SK-N-SH (cell line): ENCODE data around the gene GBA3. TPM values are rescaled to one million over a fixed set of nuclear protein-coding genes. Genes with fewer than 3 reads are reported as not detected.

ENCODE experiments used
- CTCF ChIA-PET: fragments of 300-600, 350-600 bp; formaldehyde crosslinking; extraction: SDS; loops from one replicate; lab custom pipeline; 2021; lab: Yijun Ruan, JAX
- POLR2A ChIA-PET: fragments of 350-600 bp; sonication (Branson Sonifier 250); formaldehyde crosslinking; extraction: SDS; loops from one replicate; lab custom pipeline; 2020; ENCODE audit warnings: antibody characterized with exemption, inconsistent platforms; lab: Yijun Ruan, JAX
- DNase-seq: peaks from one replicate; pipeline ENCODE4 v3.0.0; 2012
- H2AFZ ChIP-seq: fragments of 200-600 bp; sonication (generic); 2 replicates; pipeline ENCODE4 v1.8.1; 2016; ENCODE audit warnings: antibody characterized with exemption, mild to moderate bottlenecking, low read depth
- H3F3A ChIP-seq: fragments of 200-600 bp; sonication (generic); replicated peaks from 2 replicates; pipeline ENCODE3; 2016; ENCODE audit warnings: antibody characterized with exemption, mild to moderate bottlenecking; ENCODE audit not compliant: insufficient read depth
- H3K27ac ChIP-seq, 2 experiments: fragments of 200-500 bp in 1 of 2; fragments of 200-600 bp in 1 of 2; sonication (Bioruptor generic) in 1 of 2; sonication (generic), shearing (Covaris generic) in 1 of 2; 2 replicates each; pipeline versions ENCODE4 v1.5.1 to v1.6.1; 2014 to 2016; ENCODE audit warnings: low read depth in 2 of 2, inconsistent platforms in 1 of 2, low read length in 1 of 2, mild to moderate bottlenecking in 1 of 2, mixed read lengths in 1 of 2
- H3K27me3 ChIP-seq: fragments of 200-600 bp; sonication (generic), shearing (Covaris generic); 2 replicates; pipeline ENCODE4 v1.6.1; 2016; ENCODE audit warnings: mixed run types; ENCODE audit not compliant: insufficient read depth
- H3K36me3 ChIP-seq, 2 experiments: fragments of 200-500 bp in 1 of 2; fragments of 200-600 bp in 1 of 2; sonication (Bioruptor generic) in 1 of 2; sonication (generic) in 1 of 2; replicated peaks in 1 of 2; 2 replicates each; pipeline versions ENCODE3 to v1.5.1; 2014 to 2016; ENCODE audit warnings: low read length in 1 of 2, mild to moderate bottlenecking in 1 of 2; ENCODE audit not compliant: insufficient read depth in 2 of 2, control insufficient read depth in 1 of 2
- H3K4me1 ChIP-seq, 2 experiments: fragments of 200-500 bp in 1 of 2; fragments of 200-600 bp in 1 of 2; sonication (Bioruptor generic) in 1 of 2; sonication (generic), shearing (Covaris generic) in 1 of 2; 2 replicates each; pipeline versions ENCODE4 v1.5.1 to v1.6.1; 2014 to 2016; ENCODE audit warnings: low read depth in 1 of 2, low read length in 1 of 2, mixed run types in 1 of 2; ENCODE audit not compliant: insufficient read depth in 2 of 2, control insufficient read depth in 1 of 2
- H3K4me2 ChIP-seq: fragments of 200-600 bp; sonication (generic), shearing (Covaris generic); 2 replicates; pipeline ENCODE4 v1.6.1; 2017; ENCODE audit warnings: mixed run types
- H3K4me3 ChIP-seq, 2 experiments: fragments of 200-500 bp in 1 of 2; fragments of 200-600 bp in 1 of 2; sonication (Bioruptor generic) in 1 of 2; sonication (generic), shearing (Covaris generic) in 1 of 2; 2 replicates each; pipeline versions ENCODE4 v1.5.1 to v1.8.1; 2014 to 2016; ENCODE audit warnings: low read depth in 2 of 2, inconsistent platforms in 1 of 2, low read length in 1 of 2, mild to moderate bottlenecking in 1 of 2, mixed read lengths in 1 of 2, moderate library complexity in 1 of 2
- H3K79me2 ChIP-seq: fragments of 200-600 bp; sonication (generic); 2 replicates; pipeline ENCODE4 v1.8.1; 2017; ENCODE audit warnings: mild to moderate bottlenecking; ENCODE audit not compliant: insufficient read depth
- H3K9ac ChIP-seq: fragments of 200-600 bp; sonication (generic); 2 replicates; pipeline ENCODE4 v1.6.1; 2017; ENCODE audit warnings: mixed run types
- H3K9me2 ChIP-seq: fragments of 200-600 bp; sonication (generic); 2 replicates; pipeline ENCODE4 v1.6.1; 2017; ENCODE audit warnings: mixed run types
- H3K9me3 ChIP-seq: fragments of 200-600 bp; sonication (generic); 2 replicates; pipeline ENCODE4 v1.6.1; 2017; ENCODE audit warnings: mixed run types, mild to moderate bottlenecking, moderate library complexity
- H4K20me1 ChIP-seq: fragments of 200-600 bp; sonication (generic); 2 replicates; pipeline ENCODE4 v1.6.1; 2017; ENCODE audit warnings: mild to moderate bottlenecking, mixed run types; ENCODE audit not compliant: insufficient read depth
- ELF1 ChIP-seq: IDR thresholded peaks from 2 replicates; pipeline ENCODE4 v1.4.0; 2012
- EP300 ChIP-seq, 2 experiments: IDR thresholded peaks; 2 replicates each; pipeline versions ENCODE4 v1.4.0 to v1.6.1; 2012; ENCODE audit warnings: borderline replicate concordance in 1 of 2, low read depth in 1 of 2, low read length in 1 of 2
- FOSL2 ChIP-seq: IDR thresholded peaks from 2 replicates; pipeline ENCODE4 v1.4.0; 2012; ENCODE audit warnings: low read depth, mild to moderate bottlenecking, moderate library complexity, borderline replicate concordance
- FOXJ3 ChIP-seq: sonication (generic); formaldehyde crosslinking; IDR thresholded peaks from 2 replicates; pipeline ENCODE4 v1.5.1; 2020; ENCODE audit warnings: mild to moderate bottlenecking, missing genetic modification reagents
- FOXM1 ChIP-seq: IDR thresholded peaks from 2 replicates; pipeline ENCODE4 v1.4.0; 2012; ENCODE audit warnings: low read depth, mild to moderate bottlenecking
- GABPA ChIP-seq: IDR thresholded peaks from 2 replicates; pipeline ENCODE4 v1.4.0; 2012; ENCODE audit warnings: low read depth, mild to moderate bottlenecking
- GATA2 ChIP-seq: sonication (generic); formaldehyde crosslinking; IDR thresholded peaks from 2 replicates; pipeline ENCODE4 v1.5.0; 2020; ENCODE audit warnings: mild to moderate bottlenecking, missing genetic modification reagents
- JUND ChIP-seq: IDR thresholded peaks from 2 replicates; pipeline ENCODE4 v1.4.0; 2012
- MXI1 ChIP-seq: IDR thresholded peaks from 2 replicates; pipeline ENCODE4 v1.6.1; 2012; ENCODE audit warnings: mild to moderate bottlenecking, low read depth, low read length, improper control_type of control experiment
- NFIC ChIP-seq: IDR thresholded peaks from 2 replicates; pipeline ENCODE4 v1.4.0; 2012; ENCODE audit warnings: borderline replicate concordance
- NRF1 ChIP-seq: IDR thresholded peaks from 2 replicates; pipeline ENCODE4 v1.6.1; 2012; ENCODE audit warnings: low read depth, mild to moderate bottlenecking, low read length
- PBX3 ChIP-seq: IDR thresholded peaks from 2 replicates; pipeline ENCODE4; 2012
- RAD21 ChIP-seq: IDR thresholded peaks from 2 replicates; pipeline ENCODE4 v1.6.1; 2012; ENCODE audit warnings: mild to moderate bottlenecking, low read length
- RXRA ChIP-seq: IDR thresholded peaks from 2 replicates; pipeline ENCODE4 v1.4.0; 2012; ENCODE audit warnings: low read depth, mild to moderate bottlenecking, borderline replicate concordance
- SIN3A ChIP-seq: IDR thresholded peaks from 2 replicates; pipeline ENCODE4 v1.6.1; 2012; ENCODE audit warnings: low read depth, mild to moderate bottlenecking, low read length, moderate library complexity, borderline replicate concordance
- TAF1 ChIP-seq: IDR thresholded peaks from 2 replicates; pipeline ENCODE4 v1.6.1; 2012; ENCODE audit warnings: low read depth, mild to moderate bottlenecking, low read length, moderate library complexity, borderline replicate concordance
- TCF12 ChIP-seq: IDR thresholded peaks from 2 replicates; pipeline ENCODE4 v1.4.0; 2012
- TEAD4 ChIP-seq: IDR thresholded peaks from 2 replicates; pipeline ENCODE4 v1.4.0; 2012; ENCODE audit warnings: mild to moderate bottlenecking, borderline replicate concordance; ENCODE audit not compliant: insufficient read depth
- WGBS: methylation state at CpG from one replicate; pipeline ENCODE4 v1.1.6; 2017; ENCODE audit warnings: low lambda C conversion rate; 5-methylcytosine and 5-hydroxymethylcytosine counted together
- polyA plus RNA-seq, 3 experiments: library from polyadenylated mRNA; depleted of rRNA; stranded (reverse); fragments of >200 nt; gene quantifications; 2 replicates each; pipeline ENCODE4 v1.2.3, GENCODE V29; 2012
- TF ChIP-seq, protein P1 (sequence below): fragments of 150-350 bp; IDR thresholded peaks from 2 replicates; pipeline ENCODE4 v1.6.1; 2016; ENCODE audit warnings: mild to moderate bottlenecking, low read depth, low read length
- TF ChIP-seq, protein P2 (sequence below): IDR thresholded peaks from 2 replicates; pipeline ENCODE4 v1.6.1; 2012; ENCODE audit warnings: mild to moderate bottlenecking, low read depth, low read length, moderate library complexity

Gene GBA3
- polyA plus RNA-seq, 1 of the 3 experiments (the other 2 are of a cell fraction) = not detected

- no peak for DNase-seq
- Histone ChIP-seq H2AFZ (no peak overlapping the region), H3K4me3 (no peak overlapping the region), H3K4me2 (no peak overlapping the region), H3K36me3 (no peaks in the 10 kb centered on the region), H3K4me1 (no peaks in the 10 kb centered on the region), H3K9me2 (no peaks in the 10 kb centered on the region), H3F3A (no peaks in the 10 kb centered on the region), H3K9ac (no peak overlapping the region), H3K27me3 (no peaks in the 10 kb centered on the region)
- WGBS = 7% methylated on average over 6 of the region's 6 CpGs
- CTCF ChIA-PET = no interaction called here
- TF ChIP-seq FOXJ3 (CRISPR knock-in tag) = no peak
- TF ChIP-seq FOXM1 = no peak
- TF ChIP-seq, protein P1, sequence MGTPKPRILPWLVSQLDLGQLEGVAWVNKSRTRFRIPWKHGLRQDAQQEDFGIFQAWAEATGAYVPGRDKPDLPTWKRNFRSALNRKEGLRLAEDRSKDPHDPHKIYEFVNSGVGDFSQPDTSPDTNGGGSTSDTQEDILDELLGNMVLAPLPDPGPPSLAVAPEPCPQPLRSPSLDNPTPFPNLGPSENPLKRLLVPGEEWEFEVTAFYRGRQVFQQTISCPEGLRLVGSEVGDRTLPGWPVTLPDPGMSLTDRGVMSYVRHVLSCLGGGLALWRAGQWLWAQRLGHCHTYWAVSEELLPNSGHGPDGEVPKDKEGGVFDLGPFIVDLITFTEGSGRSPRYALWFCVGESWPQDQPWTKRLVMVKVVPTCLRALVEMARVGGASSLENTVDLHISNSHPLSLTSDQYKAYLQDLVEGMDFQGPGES = no peak
- TF ChIP-seq, protein P2, sequence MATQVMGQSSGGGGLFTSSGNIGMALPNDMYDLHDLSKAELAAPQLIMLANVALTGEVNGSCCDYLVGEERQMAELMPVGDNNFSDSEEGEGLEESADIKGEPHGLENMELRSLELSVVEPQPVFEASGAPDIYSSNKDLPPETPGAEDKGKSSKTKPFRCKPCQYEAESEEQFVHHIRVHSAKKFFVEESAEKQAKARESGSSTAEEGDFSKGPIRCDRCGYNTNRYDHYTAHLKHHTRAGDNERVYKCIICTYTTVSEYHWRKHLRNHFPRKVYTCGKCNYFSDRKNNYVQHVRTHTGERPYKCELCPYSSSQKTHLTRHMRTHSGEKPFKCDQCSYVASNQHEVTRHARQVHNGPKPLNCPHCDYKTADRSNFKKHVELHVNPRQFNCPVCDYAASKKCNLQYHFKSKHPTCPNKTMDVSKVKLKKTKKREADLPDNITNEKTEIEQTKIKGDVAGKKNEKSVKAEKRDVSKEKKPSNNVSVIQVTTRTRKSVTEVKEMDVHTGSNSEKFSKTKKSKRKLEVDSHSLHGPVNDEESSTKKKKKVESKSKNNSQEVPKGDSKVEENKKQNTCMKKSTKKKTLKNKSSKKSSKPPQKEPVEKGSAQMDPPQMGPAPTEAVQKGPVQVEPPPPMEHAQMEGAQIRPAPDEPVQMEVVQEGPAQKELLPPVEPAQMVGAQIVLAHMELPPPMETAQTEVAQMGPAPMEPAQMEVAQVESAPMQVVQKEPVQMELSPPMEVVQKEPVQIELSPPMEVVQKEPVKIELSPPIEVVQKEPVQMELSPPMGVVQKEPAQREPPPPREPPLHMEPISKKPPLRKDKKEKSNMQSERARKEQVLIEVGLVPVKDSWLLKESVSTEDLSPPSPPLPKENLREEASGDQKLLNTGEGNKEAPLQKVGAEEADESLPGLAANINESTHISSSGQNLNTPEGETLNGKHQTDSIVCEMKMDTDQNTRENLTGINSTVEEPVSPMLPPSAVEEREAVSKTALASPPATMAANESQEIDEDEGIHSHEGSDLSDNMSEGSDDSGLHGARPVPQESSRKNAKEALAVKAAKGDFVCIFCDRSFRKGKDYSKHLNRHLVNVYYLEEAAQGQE = no peak
- no peak for TF ChIP-seq NFIC
- no peak for TF ChIP-seq GABPA
- TF ChIP-seq NRF1 = no peak
- no peak for TF ChIP-seq TCF12
- no peak for TF ChIP-seq ELF1
- TF ChIP-seq EP300 (IDR thresholded peaks at IDR 0.05; ENCODE audit: borderline replicate concordance in 1 of 2, low read depth in 1 of 2, low read length in 1 of 2) = no peak
- no peak for TF ChIP-seq PBX3
- no peak for TF ChIP-seq FOSL2
- no peak for TF ChIP-seq GATA2 (CRISPR knock-in tag)
- no peak for TF ChIP-seq TEAD4
- no peak for TF ChIP-seq SIN3A
- no peak for TF ChIP-seq RAD21
- no peak for TF ChIP-seq RXRA
- TF ChIP-seq MXI1 = no peak
- no peak for TF ChIP-seq JUND
- no peak for TF ChIP-seq TAF1
- TF ChIP-seq, all 33 proteins: peak for 0
- Histone ChIP-seq H4K20me1 (no peaks in the 10 kb centered on the region), H3K27ac (no peak overlapping the region), H3K9me3 (no peaks in the 10 kb centered on the region), H3K79me2 (no peaks in the 10 kb centered on the region)
- POLR2A ChIA-PET = no interaction called here
Measured at GRCh38 chr4:22787753-22788375, 95.1 kb downstream of the GBA3 start.
